Lower lobe of right lung (tissue), 2 donors: ENCODE results near the gene RPS18. TPM values are rescaled to one million over a fixed set of nuclear protein-coding genes. Genes with fewer than 3 reads are reported as not detected.

Source experiments
- ATAC-seq, 2 donors: fragments of 200-7000 bp; cut with Tn5 transposase; one replicate each; pipeline ENCODE4 v1.9.1; 2020 to 2022; ENCODE audit warnings: mild to moderate bottlenecking in 2 of 2, moderate library complexity in 2 of 2
- DNase-seq: peaks from one replicate; pipeline ENCODE4 v3.0.0-alpha.2; 2020
- H3K27ac ChIP-seq: fragments of 200-600 bp; one replicate; pipeline ENCODE4 v1.8.0; 2022
- H3K27me3 ChIP-seq: fragments of 200-600 bp; one replicate; pipeline ENCODE4 v1.8.0; 2022; ENCODE audit warnings: low read depth
- H3K36me3 ChIP-seq: fragments of 200-600 bp; one replicate; pipeline ENCODE4 v1.8.0; 2022; ENCODE audit warnings: mild to moderate bottlenecking
- H3K4me1 ChIP-seq: fragments of 200-600 bp; one replicate; pipeline ENCODE4 v1.8.0; 2022
- H3K4me3 ChIP-seq: fragments of 200-600 bp; one replicate; pipeline ENCODE4 v1.8.0; 2022; ENCODE audit warnings: mild to moderate bottlenecking
- H3K9me3 ChIP-seq: fragments of 200-600 bp; one replicate; pipeline ENCODE4 v1.8.0; 2022
- intact Hi-C: fragments of 100-400 bp; cut with DNase I; formaldehyde crosslinking; loops from one replicate; pipeline ENCODE4 v1.11.0; 2022
- total RNA-seq: library from RNA; stranded (reverse); fragmentation: NEBNext Ultra II Directional; extraction: Animal tissue kit (Norgen Biotek cat#: 25700); gene quantifications from one replicate; pipeline ENCODE4 v1.2.1, GENCODE V29; 2021
- TF ChIP-seq, protein P1 (sequence below): fragments of 200-600 bp; IDR thresholded peaks from one replicate; pipeline ENCODE4 v1.8.0; 2022; ENCODE audit warnings: antibody characterized with exemption, mild to moderate bottlenecking
- donor health status: DM: no; HTN: yes; CAD: no; lungs with severe emphysema.

Gene RPS18
- total RNA-seq, 1 donor from 2014 or later = 1,662 TPM

- DNase-seq (no peak), ATAC-seq (peak; percentile 2 to 11)
- Histone ChIP-seq H3K9me3 (no peaks in the 10 kb centered on the region), H3K27me3 (no peaks in the 10 kb centered on the region), H3K4me1 (peaks cover 25% of the 10 kb centered on the region), H3K4me3 (peak overlapping the region; percentile 76), H3K27ac (peak overlapping the region; percentile 75), H3K36me3 (peaks cover 74% of the 10 kb centered on the region)
- intact Hi-C loops = no loop called here
- TF ChIP-seq, protein P1, sequence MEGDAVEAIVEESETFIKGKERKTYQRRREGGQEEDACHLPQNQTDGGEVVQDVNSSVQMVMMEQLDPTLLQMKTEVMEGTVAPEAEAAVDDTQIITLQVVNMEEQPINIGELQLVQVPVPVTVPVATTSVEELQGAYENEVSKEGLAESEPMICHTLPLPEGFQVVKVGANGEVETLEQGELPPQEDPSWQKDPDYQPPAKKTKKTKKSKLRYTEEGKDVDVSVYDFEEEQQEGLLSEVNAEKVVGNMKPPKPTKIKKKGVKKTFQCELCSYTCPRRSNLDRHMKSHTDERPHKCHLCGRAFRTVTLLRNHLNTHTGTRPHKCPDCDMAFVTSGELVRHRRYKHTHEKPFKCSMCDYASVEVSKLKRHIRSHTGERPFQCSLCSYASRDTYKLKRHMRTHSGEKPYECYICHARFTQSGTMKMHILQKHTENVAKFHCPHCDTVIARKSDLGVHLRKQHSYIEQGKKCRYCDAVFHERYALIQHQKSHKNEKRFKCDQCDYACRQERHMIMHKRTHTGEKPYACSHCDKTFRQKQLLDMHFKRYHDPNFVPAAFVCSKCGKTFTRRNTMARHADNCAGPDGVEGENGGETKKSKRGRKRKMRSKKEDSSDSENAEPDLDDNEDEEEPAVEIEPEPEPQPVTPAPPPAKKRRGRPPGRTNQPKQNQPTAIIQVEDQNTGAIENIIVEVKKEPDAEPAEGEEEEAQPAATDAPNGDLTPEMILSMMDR = no peak
Measured at GRCh38 chr6:33289784-33290315, 18.0 kb downstream of the RPS18 start.

DNA sequence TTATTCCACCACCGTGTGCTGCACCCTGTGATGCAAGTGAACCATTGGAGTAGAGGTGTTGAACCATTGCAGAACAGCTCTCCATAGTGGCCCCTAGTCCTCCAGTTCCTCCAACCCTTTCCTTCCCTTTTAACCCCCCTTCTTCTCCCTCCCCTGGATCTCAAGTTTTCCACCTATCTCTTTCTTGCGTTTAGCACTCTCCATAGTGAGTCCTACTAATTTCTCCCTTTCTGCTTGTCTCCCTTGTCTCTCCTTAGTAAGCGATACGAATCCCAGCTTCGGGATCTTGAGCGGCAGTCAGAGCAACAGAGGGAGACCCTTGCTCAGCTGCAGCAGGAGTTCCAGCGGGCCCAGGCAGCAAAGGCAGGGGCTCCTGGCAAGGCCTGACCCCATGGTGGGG, 18.6 kb downstream of the RPS18 start:
- Histone ChIP-seq H3K36me3 (peaks cover 74% of the 10 kb centered on the region), H3K4me3 (peak overlapping the region; percentile 76), H3K27ac (no peak overlapping the region), H3K4me1 (peaks cover 25% of the 10 kb centered on the region), H3K9me3 (no peaks in the 10 kb centered on the region), H3K27me3 (no peaks in the 10 kb centered on the region)
- ATAC-seq (no peak), DNase-seq (no peak)
- TF ChIP-seq, protein P1 = no peak
- intact Hi-C loops = no loop called here

DNA sequence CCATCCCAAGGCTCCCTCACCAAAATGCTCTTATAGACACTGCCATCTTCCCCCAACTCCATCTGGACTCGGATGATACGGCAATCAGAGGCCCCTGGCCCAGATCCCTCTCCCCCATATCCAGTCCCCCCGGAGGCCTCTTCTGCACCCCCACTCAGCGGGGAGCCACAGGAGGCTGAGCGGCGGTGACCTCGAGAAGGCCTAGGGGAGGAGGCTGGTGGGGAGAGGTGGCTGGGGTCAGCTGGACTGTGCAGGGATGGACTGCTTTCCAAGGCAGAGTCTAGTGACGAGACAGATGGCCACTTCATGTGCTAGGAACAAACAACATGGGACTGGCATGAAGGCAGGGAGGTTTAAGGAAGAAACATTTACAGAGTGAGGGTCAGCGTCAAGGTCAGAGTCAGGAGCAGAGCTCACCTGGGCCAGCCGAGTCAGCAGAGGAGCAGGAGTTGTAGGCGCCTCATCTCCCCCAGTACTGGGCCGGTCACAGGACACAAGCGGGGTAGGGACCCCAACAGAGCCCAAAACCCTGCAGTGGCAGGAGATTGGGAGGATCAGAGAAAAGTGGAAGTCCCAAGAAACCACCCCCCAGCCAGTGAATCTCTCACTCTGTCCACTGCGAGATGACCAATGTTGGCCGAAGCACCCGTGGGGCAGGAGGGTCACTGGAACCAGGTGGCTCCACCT, 21.3 kb downstream of the RPS18 start:
- TF ChIP-seq, protein P1 = no peak
- Histone ChIP-seq H3K36me3 (peaks cover 64% of the 10 kb centered on the region), H3K4me1 (peaks cover 37% of the 10 kb centered on the region), H3K27me3 (no peaks in the 10 kb centered on the region), H3K27ac (no peak overlapping the region), H3K9me3 (no peaks in the 10 kb centered on the region), H3K4me3 (no peak overlapping the region)
- DNase-seq (no peak), ATAC-seq (no peak)
- intact Hi-C loops = no loop called here

DNA sequence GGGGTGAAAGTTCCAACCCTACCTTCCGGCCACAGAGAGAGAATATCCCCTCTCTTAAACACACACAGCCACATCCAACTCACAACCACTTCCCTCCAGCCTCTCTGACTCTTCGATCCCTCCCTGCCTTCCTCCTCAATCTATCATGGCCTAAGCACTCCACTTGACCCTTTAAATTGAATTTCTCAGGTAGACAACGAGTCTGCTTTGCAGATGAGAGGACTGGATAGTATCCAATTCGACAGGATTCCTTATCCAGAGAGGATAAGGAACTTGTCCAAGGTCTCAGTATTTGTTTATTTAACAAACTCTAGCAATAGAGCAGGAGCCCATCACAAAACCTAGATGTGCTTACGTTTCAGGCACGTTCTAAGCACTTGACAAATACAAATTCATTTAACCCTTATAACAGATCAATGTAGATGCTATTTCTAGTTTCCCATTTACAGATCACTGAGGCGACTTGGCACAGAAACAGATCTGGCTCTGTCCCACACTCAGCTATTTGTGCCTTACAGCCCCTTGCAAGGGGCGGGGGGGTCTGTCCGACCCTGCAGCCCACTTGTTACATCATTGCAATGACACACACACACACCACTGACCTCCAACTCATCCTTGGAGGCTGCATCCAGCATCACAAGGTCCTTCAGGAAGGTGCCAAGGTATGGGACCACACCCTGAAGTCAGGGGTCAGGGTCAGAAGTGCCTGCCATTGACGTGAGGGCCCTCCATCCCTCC, 22.4 kb downstream of the RPS18 start:
- DNase-seq = no peak
- peaks cover 32% of the 10 kb centered on the region for H3K4me1 ChIP-seq
- intact Hi-C loops = no loop called here
- peaks cover 64% of the 10 kb centered on the region for H3K36me3 ChIP-seq
- H3K4me3 ChIP-seq = no peak overlapping the region
- H3K27ac ChIP-seq = no peak overlapping the region
- TF ChIP-seq, protein P1 = no peak
- no peak for ATAC-seq
- no peaks in the 10 kb centered on the region for H3K9me3 ChIP-seq
- no peaks in the 10 kb centered on the region for H3K27me3 ChIP-seq

- ATAC-seq (no peak), DNase-seq (no peak)
- TF ChIP-seq, protein P1 = no peak
- intact Hi-C loops = no loop called here
- H3K4me3 ChIP-seq = no peak overlapping the region
- H3K36me3 ChIP-seq = peaks cover 61% of the 10 kb centered on the region
- peaks cover 30% of the 10 kb centered on the region for H3K4me1 ChIP-seq
- no peaks in the 10 kb centered on the region for H3K9me3 ChIP-seq
- no peaks in the 10 kb centered on the region for H3K27me3 ChIP-seq
- no peak overlapping the region for H3K27ac ChIP-seq
Measured at GRCh38 chr6:33295621-33296369, 23.9 kb downstream of the RPS18 start.
